Calu3 (cell line): ENCODE results near the gene KCNAB1. TPM values are rescaled to one million over a fixed set of nuclear protein-coding genes. Genes with fewer than 3 reads are reported as not detected.

ENCODE experiments used
- BruUV-seq: library from RNA; stranded (reverse); fragments of 400-500 nt; replicated peaks from 2 replicates; lab custom pipeline; 2021; lab: Mats Ljungman, UMichigan
- CTCF ChIA-PET: fragments of 300-600 bp; sonication (Branson Sonifier 250); formaldehyde crosslinking; loops from one replicate; lab custom pipeline; 2022; ENCODE audit warnings: antibody characterized with exemption; lab: Charles Lee
- DNase-seq: peaks from one replicate; pipeline ENCODE4 v3.0.0; 2022
- H3K27ac Mint-ChIP-seq: one replicate; pipeline ENCODE4 v1.8.0; 2022; ENCODE audit warnings: mixed read lengths; ENCODE audit not compliant: unreplicated experiment
- H3K27me3 Mint-ChIP-seq: one replicate; pipeline ENCODE4 v1.8.0; 2022; ENCODE audit warnings: mixed read lengths; ENCODE audit not compliant: unreplicated experiment
- H3K36me3 Mint-ChIP-seq: one replicate; pipeline ENCODE4 v1.8.0; 2022; ENCODE audit warnings: mild to moderate bottlenecking, moderate library complexity, mixed read lengths; ENCODE audit not compliant: insufficient read depth, unreplicated experiment
- H3K4me1 Mint-ChIP-seq: one replicate; pipeline ENCODE4 v1.8.0; 2022; ENCODE audit warnings: mild to moderate bottlenecking, low read depth, mixed read lengths; ENCODE audit not compliant: unreplicated experiment
- H3K4me3 Mint-ChIP-seq: one replicate; pipeline ENCODE4 v1.8.0; 2022; ENCODE audit warnings: mild to moderate bottlenecking, low read depth, moderate library complexity, mixed read lengths; ENCODE audit not compliant: unreplicated experiment
- H3K9me3 Mint-ChIP-seq: one replicate; pipeline ENCODE4 v1.8.0; 2022; ENCODE audit warnings: low read depth, mixed read lengths; ENCODE audit not compliant: unreplicated experiment
- intact Hi-C: fragments of 100-400 bp; cut with micrococcal nuclease; formaldehyde crosslinking; loops from one replicate; pipeline ENCODE4 v1.10.0; 2022; ENCODE audit not compliant: unreplicated experiment
- total RNA-seq: library from RNA; stranded (reverse); gene quantifications from 2 replicates; pipeline ENCODE4 v1.2.3, GENCODE V29; 2022
- TF ChIP-seq, protein P1 (sequence below): fragments of 200-600 bp; IDR thresholded peaks from one replicate; pipeline ENCODE4 v1.8.0; 2022; ENCODE audit warnings: antibody characterized with exemption; ENCODE audit not compliant: unreplicated experiment

KCNAB1 gene
- total RNA-seq, 1 experiment from 2014 or later, result 1.6 TPM

DNA sequence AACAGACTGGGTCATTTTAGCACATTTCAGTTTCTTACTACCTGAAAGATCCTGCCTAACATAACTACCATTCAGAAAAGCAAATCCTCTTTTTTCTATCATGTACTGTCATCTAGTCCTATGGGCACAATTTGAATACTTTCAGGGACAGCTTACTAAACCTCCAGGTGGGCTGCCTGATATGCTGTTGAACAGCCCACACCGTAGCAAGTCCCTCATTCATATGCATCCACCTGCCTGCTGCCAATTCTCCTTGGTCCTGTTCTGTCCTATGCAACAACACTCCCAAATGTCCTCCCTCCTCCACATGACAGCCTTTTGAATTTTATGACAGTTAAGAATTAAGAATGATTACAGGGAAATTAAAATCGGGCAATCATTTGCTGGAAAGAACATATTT is 137.9 kb downstream of the KCNAB1 start:
- CTCF ChIA-PET, result no interaction called here
- Mint-ChIP-seq H3K4me1 (no peaks in the 10 kb centered on the region), H3K4me3 (no peak overlapping the region), H3K36me3 (no peaks in the 10 kb centered on the region), H3K9me3 (no peaks in the 10 kb centered on the region), H3K27ac (no peak overlapping the region), H3K27me3 (peaks cover 50% of the 10 kb centered on the region)
- no TSS peak for BruUV-seq
- intact Hi-C loops, result no loop called here
- DNase-seq, result no peak
- TF ChIP-seq, protein P1, sequence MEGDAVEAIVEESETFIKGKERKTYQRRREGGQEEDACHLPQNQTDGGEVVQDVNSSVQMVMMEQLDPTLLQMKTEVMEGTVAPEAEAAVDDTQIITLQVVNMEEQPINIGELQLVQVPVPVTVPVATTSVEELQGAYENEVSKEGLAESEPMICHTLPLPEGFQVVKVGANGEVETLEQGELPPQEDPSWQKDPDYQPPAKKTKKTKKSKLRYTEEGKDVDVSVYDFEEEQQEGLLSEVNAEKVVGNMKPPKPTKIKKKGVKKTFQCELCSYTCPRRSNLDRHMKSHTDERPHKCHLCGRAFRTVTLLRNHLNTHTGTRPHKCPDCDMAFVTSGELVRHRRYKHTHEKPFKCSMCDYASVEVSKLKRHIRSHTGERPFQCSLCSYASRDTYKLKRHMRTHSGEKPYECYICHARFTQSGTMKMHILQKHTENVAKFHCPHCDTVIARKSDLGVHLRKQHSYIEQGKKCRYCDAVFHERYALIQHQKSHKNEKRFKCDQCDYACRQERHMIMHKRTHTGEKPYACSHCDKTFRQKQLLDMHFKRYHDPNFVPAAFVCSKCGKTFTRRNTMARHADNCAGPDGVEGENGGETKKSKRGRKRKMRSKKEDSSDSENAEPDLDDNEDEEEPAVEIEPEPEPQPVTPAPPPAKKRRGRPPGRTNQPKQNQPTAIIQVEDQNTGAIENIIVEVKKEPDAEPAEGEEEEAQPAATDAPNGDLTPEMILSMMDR, result no peak

DNA sequence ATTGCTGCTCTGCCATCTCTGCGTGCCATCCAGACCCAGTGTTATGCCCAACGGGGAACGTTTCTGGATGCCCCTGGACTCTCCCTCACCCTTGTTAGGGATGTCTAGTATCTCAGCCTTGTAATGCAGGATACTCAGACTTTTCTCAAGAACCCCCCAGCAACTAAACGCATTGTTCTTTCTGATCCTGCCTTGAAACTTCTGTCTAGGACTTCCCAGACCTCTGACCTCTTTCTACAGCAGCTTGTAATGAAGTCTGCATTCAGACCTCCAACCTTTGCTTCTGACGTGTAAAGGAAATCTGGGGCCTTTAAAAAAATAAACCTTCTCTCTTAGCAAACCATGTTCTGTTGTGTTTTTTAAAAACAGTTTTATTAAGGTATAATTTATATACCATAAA is 139.5 kb downstream of the KCNAB1 start:
- TF ChIP-seq, protein P1, result no peak
- CTCF ChIA-PET, result no interaction called here
- Mint-ChIP-seq H3K27me3 (peaks cover 49% of the 10 kb centered on the region), H3K36me3 (no peaks in the 10 kb centered on the region), H3K4me1 (no peaks in the 10 kb centered on the region), H3K9me3 (no peaks in the 10 kb centered on the region), H3K27ac (no peak overlapping the region), H3K4me3 (no peak overlapping the region)
- intact Hi-C loops, result no loop called here
- DNase-seq, result no peak
- BruUV-seq, result no TSS peak

DNA sequence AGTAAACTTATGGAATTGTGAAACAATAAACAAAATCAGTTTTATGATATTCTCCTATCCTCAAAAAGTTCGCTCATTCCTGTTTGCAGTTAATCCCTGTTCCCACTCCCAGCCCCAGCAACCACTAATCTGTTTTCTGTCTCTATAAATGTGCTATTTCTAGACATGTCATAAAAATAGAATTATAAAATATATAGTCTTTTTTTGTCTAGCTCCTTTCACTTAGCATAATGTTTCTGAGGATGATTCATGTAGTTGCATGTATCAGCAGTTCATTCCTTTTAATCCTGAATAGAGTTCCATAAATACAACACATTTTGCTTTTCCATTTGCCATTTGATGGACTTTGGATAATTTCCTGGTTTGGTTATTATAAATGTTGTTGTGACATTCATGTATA is 140.0 kb downstream of the KCNAB1 start:
- no peaks in the 10 kb centered on the region for H3K9me3 Mint-ChIP-seq
- peaks cover 45% of the 10 kb centered on the region for H3K27me3 Mint-ChIP-seq
- TF ChIP-seq, protein P1, result no peak
- no peak for DNase-seq
- H3K4me3 Mint-ChIP-seq, result no peak overlapping the region
- no peaks in the 10 kb centered on the region for H3K4me1 Mint-ChIP-seq
- H3K27ac Mint-ChIP-seq, result no peak overlapping the region
- intact Hi-C loops, result no loop called here
- no TSS peak for BruUV-seq
- H3K36me3 Mint-ChIP-seq, result no peaks in the 10 kb centered on the region
- CTCF ChIA-PET, result no interaction called here

DNA sequence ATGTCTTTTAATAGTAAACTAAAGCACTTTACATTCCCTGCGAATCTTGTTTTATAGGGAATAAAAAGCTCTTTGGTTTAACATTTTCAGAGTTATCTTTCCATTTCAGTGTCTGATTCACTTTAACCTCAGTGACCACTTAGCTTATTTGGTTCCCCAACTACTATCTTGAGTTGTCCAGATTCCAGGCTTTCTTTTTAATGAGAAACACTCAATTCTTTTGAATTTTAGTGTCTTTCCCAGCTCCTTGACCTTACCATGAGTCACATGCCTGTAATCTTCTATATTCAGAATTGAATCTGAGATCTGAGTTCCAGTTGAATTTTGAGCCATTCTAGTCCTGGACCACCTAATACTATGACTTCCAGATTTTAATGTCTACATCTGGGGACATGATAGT is 144.4 kb downstream of the KCNAB1 start:
- no TSS peak for BruUV-seq
- Mint-ChIP-seq H3K9me3 (no peaks in the 10 kb centered on the region), H3K27me3 (peaks cover 19% of the 10 kb centered on the region), H3K4me3 (no peak overlapping the region), H3K4me1 (no peaks in the 10 kb centered on the region), H3K36me3 (no peaks in the 10 kb centered on the region), H3K27ac (no peak overlapping the region)
- CTCF ChIA-PET, result interaction anchor here (0.7 to 1.8 kb wide), 2 partner anchors 11 to 809 kb away, joined by 3 to 5 read pairs; no protein-coding TSS in a partner anchor
- intact Hi-C loops, result no loop called here
- TF ChIP-seq, protein P1, result no peak
- no peak for DNase-seq
